ENCODE measurements around the gene OVOL2.
"Not testable (repeated sequence)": the region's sequence is repeated elsewhere in the genome, so short reads cannot be mapped to it uniquely, and the experiment has no call there.

OVOL2 gene

DNA sequence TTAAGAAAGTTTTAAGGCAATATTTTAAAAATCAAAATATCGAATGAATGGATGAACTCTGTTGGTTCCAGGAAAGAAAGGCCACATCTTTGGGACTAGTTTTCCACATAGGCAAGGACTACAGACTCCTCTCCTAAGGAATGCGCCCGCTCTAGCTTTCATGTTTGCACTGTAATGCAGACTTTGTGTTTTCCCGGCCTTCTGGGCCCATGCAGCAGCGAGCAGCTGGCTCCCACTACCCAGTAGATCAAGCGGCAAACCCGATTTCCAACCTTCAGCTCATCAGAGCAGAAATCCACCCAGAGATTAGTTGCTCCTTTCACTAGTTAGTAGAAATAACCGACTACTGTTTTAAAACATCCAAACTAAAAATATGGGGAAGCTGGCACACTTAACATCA lies 27.7 kb downstream of the OVOL2 start:
- DNase-seq = no peak
- Histone ChIP-seq H3K4me3 (ENCODE audit: low read depth, low read length) (no peak overlapping the region), H3K9me3 (ENCODE audit: severe bottlenecking) (no peaks in the 10 kb centered on the region), H3K27ac (no peak overlapping the region), H3K27me3 (ENCODE audit: insufficient read depth, low read depth, severe bottlenecking) (no peaks in the 10 kb centered on the region), H3K36me3 (no peaks in the 10 kb centered on the region; the same call in 1 of the 2 replicates)
- TF ChIP-seq, protein P1, sequence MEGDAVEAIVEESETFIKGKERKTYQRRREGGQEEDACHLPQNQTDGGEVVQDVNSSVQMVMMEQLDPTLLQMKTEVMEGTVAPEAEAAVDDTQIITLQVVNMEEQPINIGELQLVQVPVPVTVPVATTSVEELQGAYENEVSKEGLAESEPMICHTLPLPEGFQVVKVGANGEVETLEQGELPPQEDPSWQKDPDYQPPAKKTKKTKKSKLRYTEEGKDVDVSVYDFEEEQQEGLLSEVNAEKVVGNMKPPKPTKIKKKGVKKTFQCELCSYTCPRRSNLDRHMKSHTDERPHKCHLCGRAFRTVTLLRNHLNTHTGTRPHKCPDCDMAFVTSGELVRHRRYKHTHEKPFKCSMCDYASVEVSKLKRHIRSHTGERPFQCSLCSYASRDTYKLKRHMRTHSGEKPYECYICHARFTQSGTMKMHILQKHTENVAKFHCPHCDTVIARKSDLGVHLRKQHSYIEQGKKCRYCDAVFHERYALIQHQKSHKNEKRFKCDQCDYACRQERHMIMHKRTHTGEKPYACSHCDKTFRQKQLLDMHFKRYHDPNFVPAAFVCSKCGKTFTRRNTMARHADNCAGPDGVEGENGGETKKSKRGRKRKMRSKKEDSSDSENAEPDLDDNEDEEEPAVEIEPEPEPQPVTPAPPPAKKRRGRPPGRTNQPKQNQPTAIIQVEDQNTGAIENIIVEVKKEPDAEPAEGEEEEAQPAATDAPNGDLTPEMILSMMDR (IDR thresholded peaks at IDR 0.05; ENCODE audit: low read depth, low read length) = no peak

DNA sequence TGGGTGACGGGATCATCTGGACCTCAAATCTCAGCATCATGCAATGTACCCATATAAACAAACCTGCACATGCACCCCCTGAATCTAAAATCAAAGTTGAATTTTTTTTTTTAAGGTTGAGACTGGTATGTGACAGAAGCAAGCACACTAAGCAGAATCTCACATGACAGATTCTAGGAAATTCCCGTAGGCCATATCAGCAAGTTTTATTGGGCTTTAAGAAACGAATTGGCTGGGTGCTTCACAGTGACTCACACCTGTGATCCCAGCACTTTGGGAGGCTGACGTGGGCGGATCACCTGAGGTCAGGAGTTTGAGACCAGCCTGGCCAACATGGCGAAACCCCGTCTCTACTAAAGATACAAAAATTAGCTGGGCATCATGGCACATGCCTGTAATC lies 30.7 kb downstream of the OVOL2 start:
- not testable (repeated sequence) for H3K4me3 ChIP-seq (ENCODE audit: low read depth, low read length); H3K9me3 ChIP-seq (ENCODE audit: severe bottlenecking); H3K36me3 ChIP-seq; H3K27me3 ChIP-seq (ENCODE audit: insufficient read depth, low read depth, severe bottlenecking); DNase-seq; H3K27ac ChIP-seq

DNA sequence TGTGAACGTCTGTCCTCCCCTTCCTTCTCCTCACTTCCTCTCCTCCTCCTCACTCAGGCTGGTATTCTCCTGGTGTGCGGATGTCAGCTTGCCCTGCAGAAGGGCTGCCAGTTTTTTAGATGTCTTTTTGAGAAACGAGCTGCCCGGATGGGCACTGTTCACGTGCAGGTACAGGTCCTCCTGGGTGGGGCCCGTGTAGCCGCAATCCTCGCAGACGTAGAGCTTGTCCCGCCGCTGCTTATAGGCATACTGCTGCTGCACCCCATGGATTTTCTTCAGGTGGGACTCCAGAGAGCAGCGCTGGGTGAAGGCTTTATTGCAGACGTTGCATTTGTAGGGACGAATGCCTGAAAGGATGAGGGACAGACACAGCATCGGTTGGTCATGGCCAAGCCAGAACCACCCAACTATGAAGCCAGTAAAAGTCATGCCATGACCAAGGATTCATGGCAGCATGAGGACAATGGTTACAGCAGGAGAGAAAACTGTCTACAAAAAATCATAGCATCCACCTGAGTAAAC lies 33.0 kb downstream of the OVOL2 start:
- Histone ChIP-seq H3K27me3 (ENCODE audit: insufficient read depth, low read depth, severe bottlenecking) (no peaks in the 10 kb centered on the region), H3K4me3 (ENCODE audit: low read depth, low read length) (no peak overlapping the region), H3K9me3 (ENCODE audit: severe bottlenecking) (no peaks in the 10 kb centered on the region), H3K27ac (no peak overlapping the region), H3K36me3 (peaks cover 4% of the 10 kb centered on the region)
- TF ChIP-seq, protein P1 (IDR thresholded peaks at IDR 0.05; ENCODE audit: low read depth, low read length) = no peak
- no peak for DNase-seq

DNA sequence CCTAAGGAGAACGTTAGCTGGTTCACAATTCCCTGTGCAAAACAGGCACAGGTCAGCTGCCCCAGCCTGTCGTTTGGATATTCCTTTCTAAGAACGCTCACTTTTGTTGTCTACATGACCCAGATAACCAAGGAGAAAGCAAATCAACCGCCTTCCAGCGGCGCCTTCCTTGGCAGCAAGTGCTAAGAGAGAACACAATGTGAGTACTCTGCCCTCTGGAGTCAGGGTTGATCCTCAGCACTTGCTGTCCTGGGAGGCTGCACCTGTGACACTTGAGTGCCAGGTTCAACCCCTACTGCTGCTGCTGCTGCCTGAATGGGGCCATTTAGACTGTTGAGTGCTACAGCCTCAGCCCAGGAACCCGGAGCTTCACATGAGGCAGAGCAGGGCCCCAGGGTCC lies 36.8 kb downstream of the OVOL2 start:
- TF ChIP-seq, protein P1 (IDR thresholded peaks at IDR 0.05; ENCODE audit: low read depth, low read length) = no peak
- H3K27ac ChIP-seq = no peak overlapping the region
- no peaks in the 10 kb centered on the region for H3K27me3 ChIP-seq (ENCODE audit: insufficient read depth, low read depth, severe bottlenecking)
- H3K4me3 ChIP-seq (ENCODE audit: low read depth, low read length) = no peak overlapping the region
- no peak for DNase-seq
- no peaks in the 10 kb centered on the region for H3K9me3 ChIP-seq (ENCODE audit: severe bottlenecking)
- H3K36me3 ChIP-seq = peaks cover 4% of the 10 kb centered on the region

DNA sequence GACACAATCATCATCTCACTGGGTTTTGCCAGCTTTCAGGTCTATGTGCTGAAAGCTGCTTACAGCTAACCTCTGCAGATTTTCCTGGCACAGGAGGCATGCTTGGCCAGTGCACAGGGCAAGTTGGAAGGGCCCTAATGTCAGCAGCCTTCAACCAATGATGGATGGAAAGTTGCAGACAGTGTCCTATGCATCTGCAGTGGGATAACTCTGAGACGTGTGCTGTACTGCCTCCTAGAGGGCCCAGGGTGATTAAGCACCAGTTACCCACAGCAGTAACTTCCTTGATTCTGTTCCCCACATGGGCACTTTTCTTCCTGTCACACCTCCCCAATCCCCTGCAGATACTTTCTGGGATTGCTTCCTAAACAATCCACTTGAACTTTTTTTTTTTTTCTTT lies 38.6 kb downstream of the OVOL2 start:
- H3K27me3 ChIP-seq (ENCODE audit: insufficient read depth, low read depth, severe bottlenecking) = no peaks in the 10 kb centered on the region
- peak; percentile 23 for DNase-seq
- peaks cover 4% of the 10 kb centered on the region for H3K36me3 ChIP-seq
- no peak overlapping the region for H3K27ac ChIP-seq
- no peaks in the 10 kb centered on the region for H3K9me3 ChIP-seq (ENCODE audit: severe bottlenecking)
- TF ChIP-seq, protein P1 (IDR thresholded peaks at IDR 0.05; ENCODE audit: low read depth, low read length) = peak; percentile 80
- H3K4me3 ChIP-seq (ENCODE audit: low read depth, low read length) = no peak overlapping the region

DNA sequence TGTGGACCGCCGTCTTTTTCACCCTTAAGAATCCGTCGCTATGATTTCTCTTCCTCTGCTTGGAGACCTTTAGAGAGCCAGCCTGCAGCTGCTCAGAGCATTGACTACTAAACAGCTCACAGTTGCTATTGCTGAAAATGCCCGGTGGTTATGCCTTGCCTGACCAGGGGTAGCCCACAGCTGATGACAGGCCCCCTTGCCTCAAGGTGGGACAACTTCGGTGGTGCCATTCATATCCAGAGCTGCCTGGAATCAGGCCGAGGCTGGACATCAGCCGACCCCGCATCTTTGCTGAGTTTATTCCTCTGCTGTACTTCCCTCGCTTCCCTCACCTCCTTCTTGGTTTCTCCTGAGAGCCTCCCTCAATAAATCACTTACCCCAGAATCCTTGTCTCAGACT lies 39.6 kb downstream of the OVOL2 start:
- H3K9me3 ChIP-seq (ENCODE audit: severe bottlenecking) = no peaks in the 10 kb centered on the region
- H3K27ac ChIP-seq = no peak overlapping the region
- H3K27me3 ChIP-seq (ENCODE audit: insufficient read depth, low read depth, severe bottlenecking) = no peaks in the 10 kb centered on the region
- no peak overlapping the region for H3K4me3 ChIP-seq (ENCODE audit: low read depth, low read length)
- no peaks in the 10 kb centered on the region; the same call in 1 of the 2 replicates for H3K36me3 ChIP-seq
- DNase-seq = no peak
- TF ChIP-seq, protein P1 (IDR thresholded peaks at IDR 0.05; ENCODE audit: low read depth, low read length) = no peak
